H1 (cell line): ENCODE results near the gene MRFAP1L1. TPM values are rescaled to one million over a fixed set of nuclear protein-coding genes. Genes with fewer than 3 reads are reported as not detected.

Experiments used
- CTCF ChIA-PET: fragments of 300-600 bp; sonication (Branson Sonifier 250); formaldehyde crosslinking; loops from one replicate; lab custom pipeline; 2021; ENCODE audit not compliant: partially characterized antibody; lab: Charles Lee
- POLR2A ChIA-PET: fragments of 300-600 bp; sonication (Branson Sonifier 250); formaldehyde crosslinking; loops from one replicate; lab custom pipeline; 2021; ENCODE audit warnings: inconsistent platforms; ENCODE audit not compliant: partially characterized antibody; lab: Charles Lee
- DNase-seq, 2 experiments: peaks; one replicate each; pipeline versions ENCODE4 v3.0.0 to v3.0.0-alpha.2; 2010 to 2022; ENCODE audit warnings: low spot score in 2 of 2, low read depth in 1 of 2, mixed read lengths in 1 of 2
- FAIRE-seq: peaks from 2 replicates; lab custom pipeline; 2011; peaks lifted over from hg19 to GRCh38; lab: Jason Lieb, UNC
- H2AFZ ChIP-seq: 2 replicates; pipeline ENCODE4 v1.8.1; 2012; ENCODE audit warnings: low read length, inconsistent platforms
- H2AK5ac ChIP-seq: 2 replicates; pipeline ENCODE4 v1.6.1; 2013; ENCODE audit warnings: low read depth, low read length
- H2BK120ac ChIP-seq: replicated peaks from 2 replicates; pipeline ENCODE3; 2013; ENCODE audit warnings: low read depth, low read length, inconsistent platforms
- H2BK12ac ChIP-seq: 2 replicates; pipeline ENCODE4 v1.6.1; 2013; ENCODE audit warnings: low read depth, low read length
- H2BK15ac ChIP-seq: 2 replicates; pipeline ENCODE4 v1.6.1; 2013; ENCODE audit warnings: low read length
- H2BK20ac ChIP-seq: 2 replicates; pipeline ENCODE4 v1.6.1; 2013; ENCODE audit warnings: low read length
- H2BK5ac ChIP-seq: 2 replicates; pipeline ENCODE4 v1.6.1; 2013; ENCODE audit warnings: low read depth, low read length
- H3K14ac ChIP-seq: 2 replicates; pipeline ENCODE4 v1.6.1; 2013; ENCODE audit warnings: inconsistent platforms; ENCODE audit not compliant: insufficient read length
- H3K18ac ChIP-seq: 2 replicates; pipeline ENCODE4 v1.6.1; 2013; ENCODE audit warnings: low read length; ENCODE audit errors: extremely low read depth
- H3K23ac ChIP-seq: 2 replicates; pipeline ENCODE4 v1.6.1; 2013; ENCODE audit warnings: inconsistent platforms; ENCODE audit not compliant: insufficient read length
- H3K23me2 ChIP-seq: 2 replicates; pipeline ENCODE4 v1.6.1; 2013; ENCODE audit warnings: low read depth, low read length
- H3K27ac ChIP-seq: 2 replicates; pipeline ENCODE4 v1.6.1; 2011; ENCODE audit warnings: low read depth, low read length, inconsistent platforms
- H3K27me3 ChIP-seq, 4 experiments: replicated peaks in 1 of 4; 1 replicate in 1 of 4; 2 replicates in 3 of 4; pipeline versions ENCODE4 v1.6.1 to v1.8.1; 2011 to 2013; ENCODE audit warnings: low read length in 3 of 4, mild to moderate bottlenecking in 3 of 4, inconsistent platforms in 2 of 4, mixed read lengths in 2 of 4, moderate library complexity in 1 of 4; ENCODE audit not compliant: control insufficient read depth in 3 of 4, insufficient read depth in 3 of 4; ENCODE audit errors: extremely low read depth in 1 of 4
- H3K36me3 ChIP-seq, 4 experiments: 2 replicates each; pipeline versions ENCODE4 v1.6.1 to v1.8.1; 2011 to 2013; ENCODE audit warnings: mild to moderate bottlenecking in 4 of 4, low read length in 3 of 4, moderate library complexity in 2 of 4, control low read depth in 1 of 4, inconsistent platforms in 1 of 4; ENCODE audit not compliant: insufficient read depth in 4 of 4, control insufficient read depth in 2 of 4
- H3K4ac ChIP-seq: replicated peaks from 2 replicates; pipeline ENCODE3; 2013; ENCODE audit warnings: low read length, low read depth, mixed read lengths, inconsistent platforms; ENCODE audit not compliant: insufficient read length
- H3K4me1 ChIP-seq, 4 experiments: replicated peaks in 1 of 4; 1 replicate in 1 of 4; 2 replicates in 3 of 4; pipeline versions ENCODE4 v1.6.1 to v1.8.1; 2011 to 2013; ENCODE audit warnings: low read length in 3 of 4, inconsistent platforms in 2 of 4, mixed read lengths in 1 of 4; ENCODE audit not compliant: insufficient read depth in 4 of 4, control insufficient read depth in 3 of 4
- H3K4me2 ChIP-seq, 2 experiments: 2 replicates each; pipeline versions ENCODE4 v1.6.1 to v1.8.1; 2011 to 2013; ENCODE audit warnings: low read depth in 2 of 2, low read length in 2 of 2, control low read depth in 1 of 2, inconsistent platforms in 1 of 2, mild to moderate bottlenecking in 1 of 2; ENCODE audit not compliant: insufficient read depth in 1 of 2
- H3K4me3 ChIP-seq, 4 experiments: fragments of 200-600, 300-600 bp in 1 of 4; sonication (generic), shearing (Covaris generic), sonication (Bioruptor Twin) in 1 of 4; 2 replicates each; pipeline versions ENCODE4 v1.5.1 to v1.8.1; 2011 to 2016; ENCODE audit warnings: low read length in 4 of 4, low read depth in 3 of 4, control low read depth in 2 of 4, inconsistent platforms in 2 of 4, mild to moderate bottlenecking in 2 of 4, mixed read lengths in 1 of 4, moderate library complexity in 1 of 4; ENCODE audit not compliant: insufficient read depth in 2 of 4; ENCODE audit errors: extremely low read depth in 1 of 4
- H3K56ac ChIP-seq: replicated peaks from 2 replicates; pipeline ENCODE3; 2013; ENCODE audit warnings: low read depth, mild to moderate bottlenecking, mixed read lengths, low read length, inconsistent platforms; ENCODE audit not compliant: insufficient read length
- H3K79me1 ChIP-seq: 2 replicates; pipeline ENCODE4 v1.6.1; 2013; ENCODE audit warnings: low read depth, low read length, control low read depth
- H3K79me2 ChIP-seq, 2 experiments: 2 replicates each; pipeline versions ENCODE4 v1.6.1 to v1.8.1; 2012 to 2013; ENCODE audit warnings: low read length in 2 of 2, mild to moderate bottlenecking in 2 of 2, inconsistent platforms in 1 of 2; ENCODE audit not compliant: insufficient read depth in 2 of 2, control insufficient read depth in 1 of 2
- H3K9ac ChIP-seq, 4 experiments: replicated peaks in 1 of 4; 1 replicate in 1 of 4; 2 replicates in 3 of 4; pipeline versions ENCODE4 v1.6.1 to v1.8.1; 2011 to 2013; ENCODE audit warnings: low read depth in 3 of 4, low read length in 3 of 4, control low read depth in 2 of 4, mild to moderate bottlenecking in 2 of 4, moderate library complexity in 2 of 4, inconsistent platforms in 1 of 4; ENCODE audit errors: extremely low read depth in 1 of 4
- H3K9me3 ChIP-seq, 2 experiments: 2 replicates each; pipeline versions ENCODE4 v1.6.1 to v1.8.1; 2012 to 2013; ENCODE audit warnings: mild to moderate bottlenecking in 2 of 2, moderate library complexity in 2 of 2, control low read depth in 1 of 2, inconsistent platforms in 1 of 2, low read depth in 1 of 2, low read length in 1 of 2, mixed read lengths in 1 of 2; ENCODE audit not compliant: insufficient read depth in 2 of 2
- H4K20me1 ChIP-seq, 2 experiments: replicated peaks in 1 of 2; 2 replicates each; pipeline versions ENCODE3 to v1.8.1; 2011 to 2013; ENCODE audit warnings: inconsistent platforms in 2 of 2, low read length in 2 of 2, mild to moderate bottlenecking in 1 of 2; ENCODE audit not compliant: insufficient read depth in 2 of 2, control insufficient read depth in 1 of 2
- H4K5ac ChIP-seq: 2 replicates; pipeline ENCODE4 v1.6.1; 2013; ENCODE audit warnings: low read length, low read depth, mixed read lengths, inconsistent platforms; ENCODE audit not compliant: insufficient read length
- H4K8ac ChIP-seq: 2 replicates; pipeline ENCODE4 v1.8.0; 2013; ENCODE audit warnings: mild to moderate bottlenecking, moderate library complexity, low read length, inconsistent platforms; ENCODE audit not compliant: insufficient read depth; ENCODE audit errors: extremely low read depth
- H4K91ac ChIP-seq: replicated peaks from 2 replicates; pipeline ENCODE3; 2013; ENCODE audit warnings: low read length, mixed read lengths, inconsistent platforms; ENCODE audit not compliant: insufficient read length
- BCL11A ChIP-seq, 2 experiments: IDR thresholded peaks; one replicate each; pipeline ENCODE4 v1.6.1; 2011; ENCODE audit warnings: low read depth in 2 of 2, low read length in 2 of 2, mild to moderate bottlenecking in 2 of 2
- CBX5 ChIP-seq: fragments of 300-800, 300-1000 bp; sonication (generic); IDR thresholded peaks from 2 replicates; pipeline ENCODE4 v1.7.1; 2016; ENCODE audit warnings: antibody characterized with exemption, low read length, low read depth
- KDM4A ChIP-seq: IDR thresholded peaks from one replicate; pipeline ENCODE4 v1.7.1; 2012; ENCODE audit warnings: low read depth, mild to moderate bottlenecking, moderate library complexity, low read length, inconsistent platforms; ENCODE audit not compliant: severe bottlenecking
- NANOG ChIP-seq: IDR thresholded peaks from 2 replicates; pipeline ENCODE4 v1.6.1; 2011; ENCODE audit warnings: low read length, low read depth, mild to moderate bottlenecking, inconsistent platforms; ENCODE audit not compliant: insufficient read depth, poor library complexity, severe bottlenecking
- PHF8 ChIP-seq: fragments of 200-600 bp; sonication (generic); conservative IDR thresholded peaks from 2 replicates; pipeline ENCODE4 v1.7.1; 2012; ENCODE audit warnings: low read depth, mild to moderate bottlenecking, inconsistent platforms, low read length, moderate library complexity
- POU5F1 ChIP-seq: IDR thresholded peaks from 2 replicates; pipeline ENCODE4 v1.6.1; 2011; ENCODE audit warnings: low read depth, mild to moderate bottlenecking, low read length, moderate library complexity
- RFX5 ChIP-seq: IDR thresholded peaks from 2 replicates; pipeline ENCODE4 v1.6.1; 2011; ENCODE audit warnings: low read depth, low read length, improper control_type of control experiment, borderline replicate concordance
- RNF2 ChIP-seq: fragments of 200-900, 300-1000 bp; sonication (generic); IDR thresholded peaks from 2 replicates; pipeline ENCODE4 v1.7.1; 2016; ENCODE audit warnings: borderline replicate concordance, low read depth, mild to moderate bottlenecking, antibody characterized with exemption, low read length; ENCODE audit not compliant: poor library complexity, severe bottlenecking; ENCODE audit errors: missing control alignments
- TEAD4 ChIP-seq: IDR thresholded peaks from 2 replicates; pipeline ENCODE4 v1.6.1; 2012; ENCODE audit warnings: low read depth, low read length, inconsistent platforms, mixed read lengths
- WGBS, 2 experiments: shearing (Covaris generic) in 1 of 2; methylation state at CpG; one replicate each; pipeline versions ENCODE4 v1.1.6 to v1.1.7; 2013 to 2015; ENCODE audit warnings: low lambda C conversion rate in 2 of 2, mixed read lengths in 2 of 2, inconsistent platforms in 1 of 2, low coverage in 1 of 2, missing lambda C conversion rate in 1 of 2; ENCODE audit not compliant: insufficient replicate concordance in 2 of 2, insufficient coverage in 1 of 2, insufficient read length in 1 of 2; ENCODE audit errors: extremely low coverage in 1 of 2, missing lambda C conversion rate in 1 of 2; 5-methylcytosine and 5-hydroxymethylcytosine counted together
- polyA plus RNA-seq, 7 experiments: library from polyadenylated mRNA; depleted of rRNA in 3 of 7; stranded (reverse) in 5 of 7; unstranded in 2 of 7; fragments of >200 nt in 5 of 7; fragments of 200-250 nt in 2 of 7; gene quantifications; 1 replicate in 5 of 7; 2 replicates in 1 of 7; 4 replicates in 1 of 7; pipeline versions ENCODE4 v1.2.1 to v1.2.3, GENCODE V29; 2011 to 2013; ENCODE audit warnings: missing spikeins in 2 of 7, mixed read lengths in 2 of 7
- total RNA-seq: library from RNA; stranded (reverse); fragmentation: NEBNext Ultra II Directional; extraction: Animal tissue kit (Norgen Biotek cat#: 25700); gene quantifications from 2 replicates; pipeline ENCODE4 v1.2.1, GENCODE V29; 2021
- TF ChIP-seq, protein P1 (sequence below): IDR thresholded peaks from 2 replicates; pipeline ENCODE4 v1.6.1; 2012; ENCODE audit warnings: inconsistent platforms

Gene MRFAP1L1
- total and polyA plus RNA-seq, 2 of the 8 experiments (the other 6 are each of a cell fraction or from before 2014, with no cell fraction given), result 26.8 to 54.3 TPM

DNA sequence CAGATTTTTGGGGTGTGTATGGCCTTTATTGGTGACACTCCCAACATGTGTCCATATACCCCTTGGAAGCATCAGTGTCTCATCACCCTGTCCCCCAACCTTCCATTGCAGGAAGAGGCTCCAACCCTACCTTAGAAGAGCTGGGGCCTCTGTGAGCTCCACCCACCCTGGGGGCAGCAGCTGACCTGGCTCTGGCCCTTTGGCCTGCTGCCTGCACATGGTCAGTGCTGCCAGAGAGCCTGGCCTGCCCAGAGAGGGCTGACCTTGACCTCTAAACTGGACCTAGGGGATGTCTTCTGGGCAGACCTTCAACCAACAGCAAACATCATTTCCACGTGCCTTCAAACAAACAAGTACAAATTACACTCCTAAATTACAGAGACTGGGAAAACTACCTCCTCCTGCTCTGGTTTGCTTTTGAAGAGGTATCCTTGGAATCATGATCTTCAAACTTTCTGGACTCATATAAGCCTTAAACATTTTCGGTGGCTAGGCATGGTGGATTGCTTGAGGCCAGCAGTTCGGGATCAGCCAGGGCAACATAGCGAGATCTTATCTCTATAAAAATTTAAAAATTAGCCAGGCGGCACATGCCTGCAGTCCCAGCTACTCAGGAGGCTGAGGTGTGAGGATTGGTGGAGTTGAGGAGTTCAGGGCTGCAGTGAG, 45.6 kb upstream of the MRFAP1L1 start:
- no peak overlapping the region for H3K27ac ChIP-seq
- H4K91ac ChIP-seq, result no peak overlapping the region
- H4K20me1 ChIP-seq, result no peaks in the 10 kb centered on the region
- FAIRE-seq (no peak), DNase-seq (no peak)
- H3K14ac ChIP-seq, result no peak overlapping the region
- ChIA-PET POLR2A (no interaction called here), CTCF (interaction anchor here (0.8 kb wide), 1 partner anchor 398 kb away, joined by 3 read pairs; no protein-coding TSS in a partner anchor)
- no peaks in the 10 kb centered on the region for H3K79me1 ChIP-seq
- no peak overlapping the region for H2BK5ac ChIP-seq
- H3K9ac ChIP-seq, result no peak overlapping the region
- H3K23me2 ChIP-seq, result no peaks in the 10 kb centered on the region
- no peaks in the 10 kb centered on the region for H3K36me3 ChIP-seq
- H3K23ac ChIP-seq, result no peak overlapping the region
- H4K8ac ChIP-seq, result no peak overlapping the region
- H3K4me3 ChIP-seq, result no peak overlapping the region
- H2BK15ac ChIP-seq, result no peak overlapping the region
- H2BK20ac ChIP-seq, result no peak overlapping the region
- no peak overlapping the region for H3K18ac ChIP-seq
- no peak overlapping the region for H3K4ac ChIP-seq
- no peaks in the 10 kb centered on the region for H3K27me3 ChIP-seq
- WGBS, 2 experiments, result 85% methylated on average over 5 of the region's 5 CpGs; no CpG with 5 or more reads in 1 of the 2 experiments
- H2BK12ac ChIP-seq, result no peak overlapping the region
- H2AK5ac ChIP-seq, result no peak overlapping the region
- no peak overlapping the region for H2AFZ ChIP-seq
- H3K9me3 ChIP-seq, result peaks cover 0 to 2% of the 10 kb centered on the region in 2 experiments; a peak in 2 of 4 replicates
- H3K4me2 ChIP-seq, result no peak overlapping the region
- H3K56ac ChIP-seq, result no peak overlapping the region
- H3K79me2 ChIP-seq, result no peaks in the 10 kb centered on the region
- H4K5ac ChIP-seq, result no peak overlapping the region
- no peak overlapping the region for H2BK120ac ChIP-seq
- H3K4me1 ChIP-seq, result peaks cover 0 to 6% (median 0%) of the 10 kb centered on the region in 4 experiments; a peak in 2 of 7 replicates
- TF ChIP-seq, protein P1, sequence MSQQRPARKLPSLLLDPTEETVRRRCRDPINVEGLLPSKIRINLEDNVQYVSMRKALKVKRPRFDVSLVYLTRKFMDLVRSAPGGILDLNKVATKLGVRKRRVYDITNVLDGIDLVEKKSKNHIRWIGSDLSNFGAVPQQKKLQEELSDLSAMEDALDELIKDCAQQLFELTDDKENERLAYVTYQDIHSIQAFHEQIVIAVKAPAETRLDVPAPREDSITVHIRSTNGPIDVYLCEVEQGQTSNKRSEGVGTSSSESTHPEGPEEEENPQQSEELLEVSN, result no peak
- TF ChIP-seq RNF2 (no peak), BCL11A (IDR thresholded peaks at IDR 0.05; ENCODE audit: low read depth in 2 of 2, low read length in 2 of 2) (no peak), KDM4A (no peak), NANOG (no peak), CBX5 (no peak), POU5F1 (no peak), RFX5 (no peak), TEAD4 (no peak), PHF8 (no peak)
